Osteoblast (primary cell): ENCODE results near the gene PRCP. TPM values are rescaled to one million over a fixed set of nuclear protein-coding genes. Genes with fewer than 3 reads are reported as not detected.

Experiments used
- DNase-seq: peaks from one replicate; pipeline ENCODE4 v3.0.0; 2011; ENCODE audit warnings: low spot score, mixed read lengths; ENCODE audit not compliant: insufficient read length; ENCODE audit errors: missing footprints
- H2AFZ ChIP-seq: 2 replicates; pipeline ENCODE4 v1.6.0; 2011; ENCODE audit warnings: mild to moderate bottlenecking, low read length
- H3K27ac ChIP-seq: 2 replicates; pipeline ENCODE4 v1.5.1; 2011; ENCODE audit warnings: mild to moderate bottlenecking, low read depth, low read length, moderate library complexity
- H3K27me3 ChIP-seq: 2 replicates; pipeline ENCODE4 v1.6.0; 2012; ENCODE audit warnings: mild to moderate bottlenecking, control low read depth, inconsistent platforms, low read length, moderate library complexity; ENCODE audit not compliant: insufficient read depth
- H3K36me3 ChIP-seq: 2 replicates; pipeline ENCODE4 v1.5.1; 2011; ENCODE audit warnings: mild to moderate bottlenecking, low read length, control low read depth, moderate library complexity; ENCODE audit not compliant: insufficient read depth
- H3K4me1 ChIP-seq: 2 replicates; pipeline ENCODE4 v1.5.1; 2011; ENCODE audit warnings: mild to moderate bottlenecking, low read length, control low read depth, moderate library complexity; ENCODE audit not compliant: insufficient read depth
- H3K4me2 ChIP-seq: 2 replicates; pipeline ENCODE4 v1.6.0; 2011; ENCODE audit warnings: mild to moderate bottlenecking, low read length; ENCODE audit not compliant: insufficient read depth
- H3K4me3 ChIP-seq: fragments of 200-600 bp; sonication (generic); 3 replicates; pipeline ENCODE4 v1.5.1; 2012; ENCODE audit warnings: mild to moderate bottlenecking, low read length, inconsistent platforms; ENCODE audit not compliant: insufficient read depth
- H3K79me2 ChIP-seq: 2 replicates; pipeline ENCODE4 v1.6.0; 2012; ENCODE audit warnings: mild to moderate bottlenecking, low read length, control low read depth, inconsistent platforms; ENCODE audit not compliant: insufficient read depth
- H3K9me3 ChIP-seq: 2 replicates; pipeline ENCODE4 v1.5.1; 2011; ENCODE audit warnings: low read depth, low read length, control low read depth
- H4K20me1 ChIP-seq: 2 replicates; pipeline ENCODE4 v1.6.0; 2012; ENCODE audit warnings: mild to moderate bottlenecking, low read length, control low read depth; ENCODE audit not compliant: insufficient read depth
- total RNA-seq: library from RNA; depleted of rRNA; stranded (reverse); fragments of >200 nt; gene quantifications from 2 replicates; pipeline ENCODE4 v1.2.3, GENCODE V29; 2012
- TF ChIP-seq, protein P1 (sequence below): IDR thresholded peaks from 2 replicates; pipeline ENCODE4 v1.5.1; 2011; ENCODE audit warnings: mild to moderate bottlenecking, low read depth, low read length, moderate library complexity; ENCODE audit errors: extremely low read depth

PRCP gene
- total RNA-seq, 1 donor, result 52.5 TPM

DNA sequence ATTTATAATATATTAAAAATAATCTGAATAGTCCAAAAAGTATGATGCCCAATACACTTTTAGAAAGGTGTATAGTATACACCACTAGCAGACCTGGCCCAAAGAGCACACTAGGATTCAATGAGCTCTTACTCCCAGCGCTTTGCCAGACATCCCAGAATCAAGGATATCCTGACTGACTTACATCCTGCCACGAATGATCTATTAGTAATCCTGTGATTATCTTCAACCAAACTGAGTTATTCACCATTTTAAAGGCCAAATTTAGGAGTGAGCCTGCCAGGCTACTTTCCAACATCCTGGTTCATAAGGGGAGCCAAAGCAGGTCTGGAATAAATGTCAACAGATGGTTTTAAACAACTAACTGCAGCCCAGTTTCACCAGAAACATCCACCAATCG is 105.7 kb downstream of the PRCP start:
- Histone ChIP-seq H3K27ac (no peak overlapping the region), H3K4me1 (no peaks in the 10 kb centered on the region), H3K27me3 (no peaks in the 10 kb centered on the region), H3K9me3 (no peaks in the 10 kb centered on the region), H3K79me2 (no peaks in the 10 kb centered on the region), H2AFZ (no peak overlapping the region), H3K36me3 (no peaks in the 10 kb centered on the region), H3K4me2 (no peak overlapping the region), H3K4me3 (no peak overlapping the region), H4K20me1 (no peaks in the 10 kb centered on the region)
- TF ChIP-seq, protein P1, sequence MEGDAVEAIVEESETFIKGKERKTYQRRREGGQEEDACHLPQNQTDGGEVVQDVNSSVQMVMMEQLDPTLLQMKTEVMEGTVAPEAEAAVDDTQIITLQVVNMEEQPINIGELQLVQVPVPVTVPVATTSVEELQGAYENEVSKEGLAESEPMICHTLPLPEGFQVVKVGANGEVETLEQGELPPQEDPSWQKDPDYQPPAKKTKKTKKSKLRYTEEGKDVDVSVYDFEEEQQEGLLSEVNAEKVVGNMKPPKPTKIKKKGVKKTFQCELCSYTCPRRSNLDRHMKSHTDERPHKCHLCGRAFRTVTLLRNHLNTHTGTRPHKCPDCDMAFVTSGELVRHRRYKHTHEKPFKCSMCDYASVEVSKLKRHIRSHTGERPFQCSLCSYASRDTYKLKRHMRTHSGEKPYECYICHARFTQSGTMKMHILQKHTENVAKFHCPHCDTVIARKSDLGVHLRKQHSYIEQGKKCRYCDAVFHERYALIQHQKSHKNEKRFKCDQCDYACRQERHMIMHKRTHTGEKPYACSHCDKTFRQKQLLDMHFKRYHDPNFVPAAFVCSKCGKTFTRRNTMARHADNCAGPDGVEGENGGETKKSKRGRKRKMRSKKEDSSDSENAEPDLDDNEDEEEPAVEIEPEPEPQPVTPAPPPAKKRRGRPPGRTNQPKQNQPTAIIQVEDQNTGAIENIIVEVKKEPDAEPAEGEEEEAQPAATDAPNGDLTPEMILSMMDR, result no peak
- no peak for DNase-seq

DNA sequence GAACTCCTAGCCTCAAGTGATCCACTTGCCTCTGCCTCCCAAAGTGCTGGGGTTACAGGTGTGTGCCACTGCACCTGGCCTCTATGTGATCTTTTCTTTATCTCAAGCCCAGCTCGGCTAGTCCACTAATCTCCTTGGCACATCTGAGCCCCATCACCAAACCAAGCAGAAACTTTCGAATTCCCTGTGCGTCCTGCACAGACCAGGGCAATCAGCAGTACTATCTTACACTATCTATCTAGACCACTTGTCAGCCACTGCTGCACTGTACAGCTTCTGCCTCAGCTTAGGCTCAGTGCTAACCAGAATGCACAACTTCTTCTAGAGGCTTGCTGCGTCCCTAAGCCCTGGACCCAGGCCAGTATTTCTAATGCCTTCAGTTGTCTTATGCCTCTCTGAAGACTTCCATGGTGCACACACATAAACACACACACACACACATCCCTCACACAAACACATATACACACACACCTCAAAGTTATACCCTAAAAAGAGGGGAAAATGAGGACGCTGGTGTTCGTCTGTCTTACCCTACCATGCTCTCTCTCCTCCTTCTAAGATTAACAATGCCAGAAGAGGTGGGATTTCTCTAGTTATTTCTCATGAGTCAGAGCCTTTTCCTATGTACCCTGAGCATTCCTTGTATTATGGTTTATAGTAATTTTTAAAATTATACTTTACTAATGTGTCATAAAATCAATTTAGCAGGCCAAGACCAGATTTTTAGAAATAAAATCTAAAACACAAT is 107.2 kb downstream of the PRCP start:
- no peak overlapping the region for H2AFZ ChIP-seq
- DNase-seq, result no peak
- H3K9me3 ChIP-seq, result no peaks in the 10 kb centered on the region
- H3K4me3 ChIP-seq, result no peak overlapping the region
- TF ChIP-seq, protein P1, result no peak
- H4K20me1 ChIP-seq, result no peaks in the 10 kb centered on the region
- H3K4me2 ChIP-seq, result no peak overlapping the region
- H3K36me3 ChIP-seq, result no peaks in the 10 kb centered on the region
- no peaks in the 10 kb centered on the region for H3K4me1 ChIP-seq
- no peak overlapping the region for H3K27ac ChIP-seq
- no peaks in the 10 kb centered on the region for H3K79me2 ChIP-seq
- H3K27me3 ChIP-seq, result no peaks in the 10 kb centered on the region

DNA sequence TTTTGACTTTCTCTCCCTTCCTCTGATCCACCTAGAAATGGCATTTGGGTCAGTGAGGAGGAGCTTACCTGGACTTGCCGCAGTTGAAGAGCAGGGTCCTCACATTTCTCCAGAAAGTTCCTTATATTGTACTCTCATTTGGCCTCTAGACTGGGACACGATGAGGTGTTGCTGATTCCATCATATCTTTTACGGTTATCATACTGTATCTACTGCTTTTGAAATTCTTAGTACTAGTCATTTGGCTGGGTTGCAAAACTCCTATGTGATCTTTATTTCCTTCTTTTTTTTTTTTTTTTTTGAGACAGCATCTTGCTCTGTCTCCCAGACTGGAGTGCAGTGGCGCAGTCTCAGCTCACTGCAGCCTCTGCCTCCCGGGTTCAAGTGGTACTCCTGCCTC is 107.9 kb downstream of the PRCP start:
- no peak for DNase-seq
- Histone ChIP-seq H3K9me3 (no peaks in the 10 kb centered on the region), H4K20me1 (no peaks in the 10 kb centered on the region), H3K4me3 (no peak overlapping the region), H3K27ac (no peak overlapping the region), H2AFZ (no peak overlapping the region), H3K27me3 (no peaks in the 10 kb centered on the region), H3K79me2 (no peaks in the 10 kb centered on the region), H3K36me3 (no peaks in the 10 kb centered on the region), H3K4me1 (no peaks in the 10 kb centered on the region), H3K4me2 (no peak overlapping the region)
- TF ChIP-seq, protein P1, result no peak

DNA sequence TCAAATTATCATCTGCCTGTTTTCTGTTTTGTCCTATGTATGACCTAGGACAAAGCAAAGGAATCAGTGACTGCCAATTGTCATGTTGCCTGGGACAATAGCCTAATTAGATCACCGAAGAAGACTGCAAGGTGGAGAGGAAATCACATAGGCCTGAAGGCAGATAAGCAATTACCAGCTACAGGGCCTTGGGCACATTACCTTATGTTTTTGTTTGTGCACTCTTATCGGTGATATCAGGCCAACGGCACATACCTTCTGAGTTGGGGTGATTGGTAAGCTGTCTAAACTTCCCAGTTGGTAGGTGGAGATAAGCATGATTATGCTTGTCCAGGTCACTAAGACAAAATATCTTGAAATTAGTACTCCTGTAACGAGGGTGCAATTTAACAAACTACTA is 108.5 kb downstream of the PRCP start:
- no peaks in the 10 kb centered on the region for H3K9me3 ChIP-seq
- DNase-seq, result no peak

More for the DNA sequence above, 108.5 kb downstream of the PRCP start:
- H2AFZ ChIP-seq, result no peak overlapping the region
- TF ChIP-seq, protein P1, result no peak
- H3K36me3 ChIP-seq, result no peaks in the 10 kb centered on the region
- H3K4me1 ChIP-seq, result no peaks in the 10 kb centered on the region
- H3K4me2 ChIP-seq, result no peak overlapping the region
- H3K27ac ChIP-seq, result no peak overlapping the region
- H4K20me1 ChIP-seq, result no peaks in the 10 kb centered on the region
- H3K4me3 ChIP-seq, result no peak overlapping the region
- H3K27me3 ChIP-seq, result no peaks in the 10 kb centered on the region
- H3K79me2 ChIP-seq, result no peaks in the 10 kb centered on the region
